GM06990 (cell line): ENCODE measurements around the gene PRKD1.

Source experiments
- DNase-seq: peaks from one replicate; pipeline ENCODE4 v3.0.0-alpha.2; 2011; ENCODE audit not compliant: insufficient read length; ENCODE audit errors: extremely low read depth
- H3K27me3 ChIP-seq: replicated peaks from 2 replicates; pipeline ENCODE4 v1.6.0; 2011; ENCODE audit warnings: low read length; ENCODE audit not compliant: control insufficient read depth, insufficient read depth
- H3K36me3 ChIP-seq: 2 replicates; pipeline ENCODE4 v1.5.1; 2011; ENCODE audit warnings: low read length; ENCODE audit not compliant: control insufficient read depth, insufficient read depth
- H3K4me3 ChIP-seq: replicated peaks from 2 replicates; pipeline ENCODE4 v1.5.1; 2011; ENCODE audit warnings: low read depth, mild to moderate bottlenecking, control low read depth, low read length
- CTCF ChIP-seq: IDR thresholded peaks from 2 replicates; pipeline ENCODE4 v1.5.1; 2011; ENCODE audit warnings: low read length, control low read depth, mild to moderate bottlenecking, inconsistent platforms; ENCODE audit not compliant: insufficient read depth, poor library complexity, severe bottlenecking

PRKD1 gene

GRCh38 chr14:29587046-29587445 is 340.6 kb downstream of the PRKD1 start:
- H3K36me3 ChIP-seq: no peaks in the 10 kb centered on the region
- DNase-seq: no peak
- H3K4me3 ChIP-seq: no peak overlapping the region
- no peaks in the 10 kb centered on the region for H3K27me3 ChIP-seq
- no peak for TF ChIP-seq CTCF

GRCh38 chr14:29584992-29585391 is 342.7 kb downstream of the PRKD1 start:
- H3K4me3 ChIP-seq: no peak overlapping the region
- DNase-seq: no peak
- no peaks in the 10 kb centered on the region for H3K27me3 ChIP-seq
- no peaks in the 10 kb centered on the region for H3K36me3 ChIP-seq
- TF ChIP-seq CTCF: no peak

GRCh38 chr14:29580763-29581162 is 346.9 kb downstream of the PRKD1 start:
- no peak for DNase-seq
- no peak for TF ChIP-seq CTCF
- Histone ChIP-seq H3K36me3 (no peaks in the 10 kb centered on the region), H3K27me3 (no peaks in the 10 kb centered on the region), H3K4me3 (no peak overlapping the region)

GRCh38 chr14:29579838-29580237 is 347.8 kb downstream of the PRKD1 start:
- DNase-seq: no peak
- TF ChIP-seq CTCF: no peak
- H3K4me3 ChIP-seq: no peak overlapping the region
- H3K27me3 ChIP-seq: no peaks in the 10 kb centered on the region
- H3K36me3 ChIP-seq: no peaks in the 10 kb centered on the region

GRCh38 chr14:29576927-29577326 is 350.7 kb downstream of the PRKD1 start:
- no peak overlapping the region for H3K4me3 ChIP-seq
- no peaks in the 10 kb centered on the region for H3K36me3 ChIP-seq
- no peaks in the 10 kb centered on the region for H3K27me3 ChIP-seq
- no peak for DNase-seq
- no peak for TF ChIP-seq CTCF

- TF ChIP-seq CTCF: no peak
- no peak for DNase-seq
- H3K36me3 ChIP-seq: no peaks in the 10 kb centered on the region
- no peak overlapping the region for H3K4me3 ChIP-seq
- no peaks in the 10 kb centered on the region for H3K27me3 ChIP-seq
These were observed 358.5 kb downstream of the PRKD1 start for GRCh38 chr14:29569194-29569593.
